ENCODE measurements around the gene PLEKHA5. TPM values are rescaled to one million over a fixed set of nuclear protein-coding genes. Genes with fewer than 3 reads are reported as not detected.

PLEKHA5 gene
- total and polyA plus RNA-seq, 2 experiments from 2014 or later = 88.4 to 103 TPM

- Histone ChIP-seq H3K27ac (peak overlapping the region; percentile 12), H3K4me3 (no peak overlapping the region), H3K36me3 (no peaks in the 10 kb centered on the region), H3K27me3 (no peaks in the 10 kb centered on the region), H3K4me1 (ENCODE audit: low read depth) (peaks cover 23% of the 10 kb centered on the region), H3K9me3 (ENCODE audit: low read depth) (no peaks in the 10 kb centered on the region)
- no peak for DNase-seq (ENCODE audit: low read depth in 1 of 2, low spot score in 1 of 2)
- no peak for TF ChIP-seq CTCF (IDR thresholded peaks at IDR 0.05; ENCODE audit: low read depth, low read length)
These were observed 75.6 kb downstream of the PLEKHA5 start for GRCh38 chr12:19205120-19205519.

- Histone ChIP-seq H3K9me3 (ENCODE audit: low read depth) (no peaks in the 10 kb centered on the region), H3K27me3 (no peaks in the 10 kb centered on the region), H3K4me1 (ENCODE audit: low read depth) (peaks cover 21% of the 10 kb centered on the region), H3K27ac (no peak overlapping the region), H3K36me3 (no peaks in the 10 kb centered on the region), H3K4me3 (no peak overlapping the region)
- no peak for TF ChIP-seq CTCF (IDR thresholded peaks at IDR 0.05; ENCODE audit: low read depth, low read length)
- no peak for DNase-seq (ENCODE audit: low read depth in 1 of 2, low spot score in 1 of 2)
These were observed 77.1 kb downstream of the PLEKHA5 start for GRCh38 chr12:19206493-19207077.

GRCh38 chr12:19208456-19208855 lies 78.9 kb downstream of the PLEKHA5 start:
- Histone ChIP-seq H3K9me3 (ENCODE audit: low read depth) (no peaks in the 10 kb centered on the region), H3K4me3 (no peak overlapping the region), H3K27me3 (no peaks in the 10 kb centered on the region), H3K27ac (no peak overlapping the region), H3K4me1 (ENCODE audit: low read depth) (peaks cover 20% of the 10 kb centered on the region), H3K36me3 (no peaks in the 10 kb centered on the region)
- no peak for TF ChIP-seq CTCF (IDR thresholded peaks at IDR 0.05; ENCODE audit: low read depth, low read length)
- DNase-seq (ENCODE audit: low read depth in 1 of 2, low spot score in 1 of 2) = no peak

- H3K36me3 ChIP-seq = no peaks in the 10 kb centered on the region
- H3K4me1 ChIP-seq (ENCODE audit: low read depth) = peaks cover 8% of the 10 kb centered on the region
- no peak overlapping the region for H3K4me3 ChIP-seq
- no peaks in the 10 kb centered on the region for H3K9me3 ChIP-seq (ENCODE audit: low read depth)
- no peak for DNase-seq (ENCODE audit: low read depth in 1 of 2, low spot score in 1 of 2)
- H3K27ac ChIP-seq = no peak overlapping the region
- H3K27me3 ChIP-seq = no peaks in the 10 kb centered on the region
- no peak for TF ChIP-seq CTCF (IDR thresholded peaks at IDR 0.05; ENCODE audit: low read depth, low read length)
These were observed 80.1 kb downstream of the PLEKHA5 start for GRCh38 chr12:19209661-19210060.

GRCh38 chr12:19211802-19212201 lies 82.3 kb downstream of the PLEKHA5 start:
- Histone ChIP-seq H3K36me3 (no peaks in the 10 kb centered on the region), H3K4me1 (ENCODE audit: low read depth) (peaks cover 5% of the 10 kb centered on the region), H3K27ac (no peak overlapping the region), H3K9me3 (ENCODE audit: low read depth) (no peaks in the 10 kb centered on the region), H3K27me3 (no peaks in the 10 kb centered on the region), H3K4me3 (no peak overlapping the region)
- no peak for TF ChIP-seq CTCF (IDR thresholded peaks at IDR 0.05; ENCODE audit: low read depth, low read length)
- DNase-seq (ENCODE audit: low read depth in 1 of 2, low spot score in 1 of 2) = no peak

Measured in cardiac muscle cell (in vitro differentiated cells and primary cell).